Heart right ventricle (tissue), 16 donors: ENCODE data around the gene CYSRT1. TPM values are rescaled to one million over a fixed set of nuclear protein-coding genes. Genes with fewer than 3 reads are reported as not detected.

Experiments
- ATAC-seq, 8 donors: fragments of 200-7000 bp; cut with Tn5 transposase; one replicate each; pipeline ENCODE4 v1.9.1; 2020; ENCODE audit warnings: mild to moderate bottlenecking in 8 of 8, moderate library complexity in 8 of 8, moderate number of reproducible peaks in 1 of 8
- DNase-seq, 2 donors: peaks; one replicate each; pipeline ENCODE4 v3.0.0-alpha.2; 2020
- H3K27ac ChIP-seq, 10 donors: fragments of 200-600 bp; sonication (generic) in 2 of 10; one replicate each; pipeline versions ENCODE4 v1.5.0 to v1.8.0; 2020 to 2022; ENCODE audit warnings: mild to moderate bottlenecking in 3 of 10
- H3K27me3 ChIP-seq, 7 donors: fragments of 200-600 bp; one replicate each; pipeline ENCODE4 v1.8.0; 2021 to 2022; ENCODE audit warnings: mild to moderate bottlenecking in 2 of 7
- H3K36me3 ChIP-seq, 9 donors: fragments of 200-600 bp; sonication (generic) in 1 of 9; one replicate each; pipeline versions ENCODE4 v1.5.0 to v1.8.0; 2020 to 2022; ENCODE audit warnings: mild to moderate bottlenecking in 2 of 9
- H3K4me1 ChIP-seq, 9 donors: fragments of 200-600 bp; sonication (generic) in 1 of 9; one replicate each; pipeline versions ENCODE4 v1.5.0 to v1.8.0; 2020 to 2022; ENCODE audit warnings: mild to moderate bottlenecking in 4 of 9
- H3K4me3 ChIP-seq, 10 donors: fragments of 200-600 bp; sonication (generic) in 2 of 10; one replicate each; pipeline versions ENCODE4 v1.5.0 to v1.8.0; 2020 to 2022; ENCODE audit warnings: mild to moderate bottlenecking in 7 of 10, moderate library complexity in 2 of 10
- H3K9me3 ChIP-seq, 11 donors: fragments of 200-600 bp in 10 of 11; sonication (generic) in 2 of 11; one replicate each; pipeline versions ENCODE4 v1.5.0 to v1.8.0; 2013 to 2022; ENCODE audit warnings: mild to moderate bottlenecking in 2 of 11, control low read depth in 1 of 11, moderate library complexity in 1 of 11
- CTCF ChIP-seq, 9 donors: fragments of 200-600 bp; sonication (generic) in 2 of 9; IDR thresholded peaks; one replicate each; pipeline versions ENCODE4 v1.5.0 to v1.8.0; 2021 to 2022; ENCODE audit warnings: antibody characterized with exemption in 9 of 9, mild to moderate bottlenecking in 5 of 9, moderate library complexity in 1 of 9
- WGBS, 2 donors: extraction: QIAGEN DNeasy Blood & Tissue Kit; methylation state at CpG; one replicate each; pipeline ENCODE4 v1.1.7; 2013; ENCODE audit warnings: inconsistent platforms in 1 of 2; 5-methylcytosine and 5-hydroxymethylcytosine counted together
- intact Hi-C, 10 donors: fragments of 100-400 bp; cut with DNase I; formaldehyde crosslinking; loops; one replicate each; pipeline versions ENCODE4 v1.11.1 to v1.14.2; 2022
- polyA plus RNA-seq, 2 donors: library from polyadenylated mRNA; stranded (reverse); fragments of 200-250 nt; gene quantifications; one replicate each; pipeline ENCODE4 v1.2.3, GENCODE V29; 2013
- total RNA-seq, 10 donors: library from RNA; stranded (reverse); fragmentation: NEBNext Ultra II Directional in 3 of 10; extraction: Animal tissue kit (Norgen Biotek cat#: 25700) in 3 of 10; gene quantifications; one replicate each; pipeline versions ENCODE4 v1.2.1 to v1.2.4, GENCODE V29; 2021 to 2023
- donor health status: Arrhythmogenic right ventricular cardiomyopathy.
- donor health status: ischemic (EF 13 %, LVEDD 7.1; RV severe dilation, severe dysfunction).
- donor health status: healthy with polysubstance abuse.
- donor health status: DM: no; HTN: yes; CAD: no.
- donor health status: DM: no; HTN: no; CAD: no.
- donor health status: ischemic (EF 25% LVEDD 6.9; RV normal size, moderate dysfunction).
- donor health status: ischemic (EF 25% LVEDD 5.7; RV mildly dilated, moderate dysfunction).
- donor health status: healthy.
- donor health status: DM: yes; HTN: yes; CAD: no.
- donor health status: Ischemic cardiomyopathy.
- donor health status: ischemic (EF 35%, LVEDD 5.7; RV mildly dilated, moderate dysfunction).
- donor health status: nonischemic (EF 11% LVEDD 7.7; RV severe dilation, severe dysfunction).
- donor health status: DM: yes; HTN: yes; CAD: no.
- donor health status: PGD.
- donor health status: ischemic (EF 29% LVEDD 5.4; RV normal size, mild dysfunction).
- donor health status: nonischemic (EF 23%, LVEDD 6.1; RV moderate dilation, normal function).

CYSRT1 gene
- total and polyA plus RNA-seq, 12 donors, result 0.19 to 0.71 (median 0.37) TPM; not detected in 4

GRCh38 chr9:137215196-137215986 lies 9.6 kb upstream of the CYSRT1 start:
- DNase-seq (no peak), ATAC-seq (no peak)
- Histone ChIP-seq H3K27ac (no peak overlapping the region), H3K4me1 (peaks cover 10 to 28% (median 19%) of the 10 kb centered on the region in 9 donors), H3K36me3 (peaks cover 0 to 35% (median 0%) of the 10 kb centered on the region in 9 donors), H3K9me3 (no peaks in the 10 kb centered on the region), H3K4me3 (no peak overlapping the region), H3K27me3 (no peaks in the 10 kb centered on the region)
- no peak for TF ChIP-seq CTCF (IDR thresholded peaks at IDR 0.05)
- WGBS, 2 donors, result 94 to 97% methylated on average over 22 of the region's 22 CpGs
- intact Hi-C loops, result no loop called here

- DNase-seq (no peak), ATAC-seq (no peak)
- WGBS, 2 donors, result 91 to 97% methylated on average over 30 of the region's 30 CpGs
- Histone ChIP-seq H3K4me3 (peak overlapping the region in 1 of 10 donors; percentile 47), H3K4me1 (peaks cover 10 to 35% (median 19%) of the 10 kb centered on the region in 9 donors), H3K9me3 (no peaks in the 10 kb centered on the region), H3K36me3 (peaks cover 0 to 31% (median 0%) of the 10 kb centered on the region in 9 donors), H3K27ac (no peak overlapping the region), H3K27me3 (peaks cover 0 to under 1% (median 0%) of the 10 kb centered on the region in 7 donors)
- no peak for TF ChIP-seq CTCF (IDR thresholded peaks at IDR 0.05)
- intact Hi-C loops, result no loop called here
Measured at GRCh38 chr9:137216188-137216965, 8.6 kb upstream of the CYSRT1 start.

DNA sequence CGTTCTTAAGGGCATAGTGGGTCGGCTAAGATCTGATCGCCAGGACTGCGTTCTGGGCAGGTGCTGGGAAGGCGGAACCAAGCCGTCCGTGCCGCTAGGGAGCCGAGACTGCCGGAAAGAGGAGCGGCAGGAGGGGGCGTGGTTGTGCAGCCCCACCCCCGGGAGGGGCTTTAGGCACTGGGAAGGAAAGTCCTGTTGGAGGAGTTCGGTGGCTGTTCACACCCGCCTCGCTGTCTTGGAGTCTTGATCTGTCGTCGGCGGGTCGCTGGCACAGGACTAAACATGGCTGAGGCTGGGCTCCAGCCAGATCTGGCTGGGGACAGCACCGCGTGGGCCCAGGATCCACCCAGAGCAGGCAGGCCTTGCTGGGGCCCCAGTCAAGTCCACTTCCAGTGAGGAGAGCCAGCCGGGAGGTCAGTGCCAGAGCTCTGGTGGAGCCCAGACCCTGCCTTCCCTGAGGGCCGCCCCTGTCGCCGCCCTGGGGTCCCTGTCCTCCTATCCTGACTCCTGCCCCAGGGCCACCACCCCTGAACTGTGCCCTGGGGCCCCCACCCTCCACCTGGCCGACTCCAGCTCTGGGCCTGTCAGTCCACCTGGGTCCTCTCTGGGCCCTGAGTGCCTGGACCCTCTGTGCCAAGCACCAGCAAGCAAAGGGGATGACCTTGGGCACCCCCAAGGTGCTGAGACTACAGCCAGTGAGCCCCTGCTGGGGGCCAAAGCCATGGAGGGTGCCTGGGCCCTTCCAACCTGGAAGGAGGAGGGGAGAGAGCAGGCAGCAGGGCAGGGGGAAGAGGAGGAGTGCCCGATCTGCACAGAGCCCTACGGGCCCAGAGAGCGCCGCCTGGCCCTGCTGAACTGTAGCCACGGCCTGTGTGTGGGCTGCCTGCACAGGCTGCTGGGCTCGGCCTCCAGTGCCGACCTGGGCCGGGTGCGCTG lies 7.4 kb upstream of the CYSRT1 start:
- H3K4me1 ChIP-seq, result peaks cover 12 to 41% (median 24%) of the 10 kb centered on the region in 9 donors
- 55 to 64% methylated on average over 33 to 36 of the region's 36 CpGs for WGBS, 2 donors
- no peaks in the 10 kb centered on the region for H3K9me3 ChIP-seq
- intact Hi-C loops, result no loop called here
- peaks cover 0 to 31% (median 0%) of the 10 kb centered on the region in 9 donors for H3K36me3 ChIP-seq
- peaks cover 0 to 5% (median 0%) of the 10 kb centered on the region in 7 donors for H3K27me3 ChIP-seq
- ATAC-seq, result peak; percentile 26 to 73 (median 59)
- peak; percentile 66 to 73 for DNase-seq
- peak overlapping the region in 8 of 10 donors; percentile 38 to 83 (median 66) for H3K27ac ChIP-seq
- peak overlapping the region in 9 of 10 donors; percentile 1 to 47 (median 38) for H3K4me3 ChIP-seq
- peak in 1 of 9 donors; percentile 12 for TF ChIP-seq CTCF (IDR thresholded peaks at IDR 0.05)
